Stimulated activated naive CD8-positive, alpha-beta T cell treated with anti-CD3 and anti-CD28 coated beads, Interleukin-15, Interleukin-2, amounts not matched to agents 100 ng/mL and 50 ng/mL, for 24 hours (primary cell): ENCODE data around the gene UNCX.
"Not testable (repeated sequence)": the region's sequence is repeated elsewhere in the genome, so short reads cannot be mapped to it uniquely, and the experiment has no call there.

ENCODE experiments used
- H3K27ac Mint-ChIP-seq: one replicate; pipeline ENCODE4 v1.8.0; 2021; ENCODE audit warnings: mild to moderate bottlenecking, mixed read lengths
- H3K27me3 Mint-ChIP-seq: one replicate; pipeline ENCODE4 v1.8.0; 2021; ENCODE audit warnings: mixed read lengths
- H3K36me3 Mint-ChIP-seq: one replicate; pipeline ENCODE4 v1.8.0; 2021; ENCODE audit warnings: low read depth, mixed read lengths
- H3K4me1 Mint-ChIP-seq: one replicate; pipeline ENCODE4 v1.8.0; 2021; ENCODE audit warnings: low read depth, mixed read lengths
- H3K4me3 Mint-ChIP-seq: one replicate; pipeline ENCODE4 v1.8.0; 2021; ENCODE audit warnings: mild to moderate bottlenecking, mixed read lengths
- H3K9me3 Mint-ChIP-seq: one replicate; pipeline ENCODE4 v1.8.0; 2021; ENCODE audit warnings: mixed read lengths

Gene UNCX

DNA sequence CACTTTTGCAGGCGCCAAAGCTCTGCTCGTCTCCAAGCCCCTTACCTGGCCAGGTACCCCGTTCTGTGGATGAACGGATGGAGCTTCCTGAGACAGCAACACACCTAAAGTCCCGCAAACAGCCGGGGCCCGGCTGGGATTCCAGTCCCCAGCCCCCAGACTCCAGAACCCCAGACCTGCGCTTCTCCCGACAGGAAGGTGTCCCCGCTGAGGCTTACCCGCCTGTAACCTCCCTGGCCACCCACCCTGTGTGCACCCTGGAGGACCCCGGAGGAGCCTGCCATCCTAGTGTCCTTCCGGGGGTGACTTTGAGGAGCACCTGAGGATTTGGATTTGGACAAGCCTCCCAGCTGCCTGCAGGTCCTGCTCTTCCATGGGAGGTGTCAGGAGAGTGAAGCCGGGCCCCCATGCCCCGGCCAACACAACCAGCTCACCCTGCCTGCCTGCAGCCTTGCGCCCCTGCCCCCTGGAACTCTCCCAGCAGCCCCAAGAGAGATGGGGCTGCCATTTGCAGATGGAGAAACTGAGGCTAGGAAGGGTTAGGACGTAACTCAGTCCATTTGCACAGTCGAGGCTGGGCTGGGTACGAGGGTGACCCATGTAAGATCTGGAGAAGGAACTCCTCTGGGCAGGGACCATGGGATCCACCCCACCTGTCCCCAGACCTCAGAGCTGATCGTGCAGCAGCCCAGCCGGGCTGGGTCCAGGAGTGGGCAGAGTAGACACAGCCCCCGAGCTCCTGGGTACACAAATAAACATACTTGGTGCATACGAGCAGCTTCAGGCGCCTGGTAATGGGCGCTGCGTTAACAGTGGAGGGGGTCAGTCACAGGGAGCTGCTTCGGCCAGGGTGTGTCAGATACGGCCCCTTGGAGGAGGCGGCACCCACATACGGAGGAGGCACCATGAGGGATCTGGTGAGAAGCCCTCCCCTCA lies 31.9 kb downstream of the UNCX start:
- Mint-ChIP-seq H3K9me3 (no peaks in the 10 kb centered on the region), H3K4me1 (no peaks in the 10 kb centered on the region), H3K27ac (no peak overlapping the region), H3K4me3 (no peak overlapping the region), H3K27me3 (peaks cover 22% of the 10 kb centered on the region), H3K36me3 (no peaks in the 10 kb centered on the region)

DNA sequence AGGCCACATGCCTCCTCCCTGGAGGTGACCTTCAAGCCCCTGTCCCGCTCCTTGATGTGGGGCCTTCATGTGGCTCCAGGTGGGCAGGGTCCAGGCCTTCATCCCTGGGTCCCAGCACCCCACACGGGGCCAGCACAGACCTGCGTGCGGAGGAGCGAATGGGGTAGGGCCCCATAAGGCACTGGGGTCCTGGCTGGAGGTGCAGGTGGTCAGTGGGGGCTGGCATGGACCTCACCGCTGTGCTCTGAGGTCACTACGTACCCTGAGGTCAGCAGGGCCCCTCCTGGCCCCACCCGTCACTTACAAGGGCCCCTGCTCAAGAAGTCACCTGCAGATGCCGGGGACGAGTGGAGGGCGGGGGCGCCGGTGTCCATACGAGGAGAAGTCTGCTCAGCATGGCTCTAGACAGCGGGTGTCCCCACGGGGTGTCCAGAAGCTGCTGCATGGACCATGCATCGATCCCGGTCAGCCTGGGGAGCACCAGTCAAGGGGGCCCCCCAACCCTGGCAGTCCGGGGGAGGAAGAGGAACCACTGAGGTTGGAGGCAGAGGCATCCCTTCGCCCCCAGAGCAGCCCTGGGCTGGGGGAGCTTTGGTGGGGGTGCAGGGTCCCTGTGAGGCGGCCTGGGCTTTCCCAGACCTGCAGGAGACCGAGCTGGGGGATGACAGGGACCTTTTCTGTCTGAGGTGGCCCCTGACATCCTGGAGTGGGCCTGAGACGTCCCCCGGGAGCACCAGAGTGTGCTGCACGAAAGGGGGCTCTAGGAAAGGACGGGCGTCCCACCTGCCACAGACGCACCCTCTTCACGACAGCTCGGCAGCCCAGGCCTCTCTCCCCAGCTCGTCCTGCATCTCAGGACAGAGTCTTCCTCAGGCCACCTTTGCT lies 34.6 kb downstream of the UNCX start:
- no peaks in the 10 kb centered on the region for H3K36me3 Mint-ChIP-seq
- no peaks in the 10 kb centered on the region for H3K9me3 Mint-ChIP-seq
- no peaks in the 10 kb centered on the region for H3K4me1 Mint-ChIP-seq
- H3K4me3 Mint-ChIP-seq: no peak overlapping the region
- peaks cover 21% of the 10 kb centered on the region for H3K27me3 Mint-ChIP-seq
- H3K27ac Mint-ChIP-seq: no peak overlapping the region

DNA sequence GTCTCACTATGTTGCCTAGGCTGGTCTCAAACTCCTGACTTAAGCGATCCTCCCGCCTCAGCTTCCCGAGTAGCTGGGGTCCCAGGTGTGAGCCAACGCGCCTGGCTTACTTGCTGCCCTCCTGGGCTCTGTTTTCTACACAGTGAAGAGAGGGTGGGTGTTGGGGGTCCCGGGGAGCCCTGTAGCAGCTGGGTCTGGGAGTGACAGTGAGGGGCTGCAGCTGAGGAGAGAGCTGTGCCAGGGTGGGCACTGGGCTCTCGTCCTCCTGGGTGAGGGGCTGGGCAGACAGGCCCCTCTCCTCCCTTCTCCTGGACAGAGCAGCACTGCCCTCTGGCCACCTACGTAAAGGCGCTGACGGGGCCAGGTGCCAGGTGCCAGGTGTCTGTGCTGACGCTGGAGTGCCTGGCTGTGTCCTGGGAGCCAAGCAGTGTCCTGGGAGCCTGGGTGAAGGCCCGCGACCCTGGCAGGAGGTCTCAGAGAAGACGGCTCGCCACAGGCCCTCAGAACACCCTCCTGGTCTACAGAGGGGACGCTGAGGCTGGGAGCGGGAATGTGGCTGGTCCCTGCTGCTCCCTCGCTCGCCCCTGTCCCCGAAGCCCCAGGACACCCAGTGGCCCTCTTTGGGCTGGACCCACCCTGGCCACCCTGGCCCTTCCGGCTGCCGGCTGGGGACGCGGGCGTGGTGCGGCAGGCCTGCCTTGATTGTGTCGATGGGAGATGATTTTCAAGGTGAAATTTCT lies 35.6 kb downstream of the UNCX start:
- H3K4me3 Mint-ChIP-seq: no peak overlapping the region
- peaks cover 21% of the 10 kb centered on the region for H3K27me3 Mint-ChIP-seq
- H3K36me3 Mint-ChIP-seq: no peaks in the 10 kb centered on the region
- H3K27ac Mint-ChIP-seq: no peak overlapping the region
- no peaks in the 10 kb centered on the region for H3K4me1 Mint-ChIP-seq
- H3K9me3 Mint-ChIP-seq: no peaks in the 10 kb centered on the region

DNA sequence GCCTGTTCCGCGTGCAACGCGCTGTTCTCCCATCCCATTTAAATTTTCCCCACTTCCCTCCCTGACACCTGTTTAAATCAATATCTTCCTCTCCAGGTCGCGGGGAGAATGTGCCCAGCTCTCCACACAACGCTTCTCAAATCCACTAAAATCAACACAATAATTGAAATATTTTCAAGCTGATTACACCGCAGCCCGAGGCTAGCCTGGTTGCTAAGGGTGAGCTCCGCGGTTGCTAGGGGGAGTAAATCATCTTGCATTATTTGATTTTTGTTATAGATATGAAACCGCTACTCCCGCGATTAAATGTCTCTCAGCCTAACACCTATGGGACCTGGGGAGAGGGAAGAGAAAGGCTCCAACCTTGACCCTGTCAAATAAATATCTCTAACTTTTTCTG lies 36.2 kb downstream of the UNCX start:
- no peak overlapping the region for H3K4me3 Mint-ChIP-seq
- H3K9me3 Mint-ChIP-seq: no peaks in the 10 kb centered on the region
- no peaks in the 10 kb centered on the region for H3K4me1 Mint-ChIP-seq
- no peaks in the 10 kb centered on the region for H3K36me3 Mint-ChIP-seq
- H3K27me3 Mint-ChIP-seq: peaks cover 21% of the 10 kb centered on the region
- no peak overlapping the region for H3K27ac Mint-ChIP-seq

DNA sequence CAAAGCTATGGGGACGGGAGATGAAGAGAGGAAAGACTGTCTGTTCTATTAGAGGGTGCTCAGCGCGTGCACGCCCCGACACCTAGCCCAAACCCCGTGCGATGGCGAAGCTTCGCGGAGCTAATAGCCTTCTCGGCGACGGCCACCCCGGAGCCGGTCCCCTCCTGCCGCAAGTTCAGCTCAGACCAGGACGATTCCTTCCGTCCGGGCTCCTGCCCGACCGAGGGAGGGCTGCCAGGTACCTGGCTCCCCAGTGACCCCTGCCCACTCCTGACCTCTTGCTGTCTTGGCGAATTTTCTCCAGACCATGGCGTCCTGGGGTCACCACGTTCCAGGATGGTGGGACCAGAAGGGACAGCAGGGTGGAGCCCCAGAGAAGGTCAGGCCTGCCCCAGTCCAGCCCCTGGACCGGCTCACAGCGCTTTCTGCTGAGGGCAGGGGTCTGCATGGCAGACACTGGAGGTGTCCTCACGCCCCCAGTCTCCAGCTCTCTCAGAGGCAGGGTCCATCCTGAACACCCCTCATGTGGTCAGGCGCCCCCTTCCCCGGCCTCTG lies 36.7 kb downstream of the UNCX start:
- Mint-ChIP-seq H3K27me3 (peaks cover 21% of the 10 kb centered on the region), H3K27ac (no peak overlapping the region), H3K9me3 (no peaks in the 10 kb centered on the region), H3K4me1 (no peaks in the 10 kb centered on the region), H3K36me3 (no peaks in the 10 kb centered on the region), H3K4me3 (no peak overlapping the region)

DNA sequence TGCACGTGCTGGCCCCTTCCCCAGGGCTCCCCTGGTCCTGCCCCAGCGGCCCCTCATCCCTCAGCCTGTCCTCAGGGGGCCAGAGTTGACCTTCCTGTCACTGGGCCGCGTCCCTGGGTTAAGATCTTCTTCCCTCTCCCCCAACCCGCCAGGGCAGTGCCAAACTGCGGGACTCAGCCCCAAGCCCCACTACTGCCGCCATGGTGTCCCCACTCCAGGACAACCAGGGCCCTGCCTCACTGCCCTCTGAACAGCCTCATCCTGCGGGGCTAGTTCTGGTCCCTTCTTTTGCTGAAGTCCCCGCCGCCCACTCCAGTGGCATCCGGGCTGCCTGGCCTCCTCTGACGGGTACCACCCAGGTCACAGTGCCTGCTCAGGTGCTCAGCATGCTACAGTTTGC lies 37.5 kb downstream of the UNCX start:
- no peak overlapping the region for H3K4me3 Mint-ChIP-seq
- H3K9me3 Mint-ChIP-seq: no peaks in the 10 kb centered on the region
- H3K36me3 Mint-ChIP-seq: no peaks in the 10 kb centered on the region
- H3K27ac Mint-ChIP-seq: no peak overlapping the region
- H3K27me3 Mint-ChIP-seq: peaks cover 15% of the 10 kb centered on the region
- H3K4me1 Mint-ChIP-seq: no peaks in the 10 kb centered on the region

DNA sequence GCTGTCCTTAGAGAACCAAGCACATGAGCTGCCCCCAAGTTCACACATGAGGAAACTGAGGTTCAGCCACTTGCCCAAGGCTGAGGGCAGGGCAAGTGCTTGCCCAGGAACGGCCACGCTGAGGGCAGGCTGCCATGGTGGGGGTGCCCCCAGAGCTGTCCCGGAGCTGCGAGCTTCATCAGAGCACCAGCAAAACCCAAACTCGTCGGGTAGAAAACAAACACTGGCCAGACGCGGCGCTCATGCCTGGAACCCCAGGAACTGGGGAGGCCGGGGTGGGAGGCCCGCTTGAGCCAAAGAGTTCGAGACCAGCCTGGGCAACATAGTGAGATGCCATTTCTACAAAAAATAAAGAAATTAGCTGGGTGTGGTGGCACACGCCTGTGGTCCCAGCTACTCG lies 38.4 kb downstream of the UNCX start:
- Mint-ChIP-seq H3K27ac (no peak overlapping the region), H3K27me3 (peaks cover 9% of the 10 kb centered on the region), H3K4me3 (no peak overlapping the region), H3K4me1 (no peaks in the 10 kb centered on the region), H3K9me3 (no peaks in the 10 kb centered on the region), H3K36me3 (no peaks in the 10 kb centered on the region)

DNA sequence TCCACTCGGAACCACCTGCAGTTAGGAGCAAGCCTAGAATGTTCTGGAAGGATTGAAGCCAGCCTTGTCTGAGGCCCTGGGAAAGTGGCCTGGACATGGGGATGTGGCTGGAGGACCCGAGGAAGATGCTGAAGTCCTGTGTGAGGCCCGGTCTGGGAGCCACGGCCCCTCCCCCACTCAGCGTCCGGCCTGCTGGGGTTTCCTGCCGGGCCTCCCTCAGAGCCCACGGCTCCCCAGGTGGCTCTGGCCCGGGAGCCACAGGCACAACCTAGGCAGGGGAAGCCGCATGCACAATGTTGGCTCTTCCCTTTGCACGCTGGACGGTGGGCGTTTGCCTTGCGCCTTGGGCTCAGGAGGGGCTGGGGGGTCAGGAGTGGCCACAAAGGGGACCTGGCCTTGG lies 39.0 kb downstream of the UNCX start:
- Mint-ChIP-seq H3K27me3 (peaks cover 4% of the 10 kb centered on the region), H3K4me1 (no peaks in the 10 kb centered on the region), H3K36me3 (no peaks in the 10 kb centered on the region), H3K9me3 (no peaks in the 10 kb centered on the region), H3K4me3 (no peak overlapping the region), H3K27ac (no peak overlapping the region)

DNA sequence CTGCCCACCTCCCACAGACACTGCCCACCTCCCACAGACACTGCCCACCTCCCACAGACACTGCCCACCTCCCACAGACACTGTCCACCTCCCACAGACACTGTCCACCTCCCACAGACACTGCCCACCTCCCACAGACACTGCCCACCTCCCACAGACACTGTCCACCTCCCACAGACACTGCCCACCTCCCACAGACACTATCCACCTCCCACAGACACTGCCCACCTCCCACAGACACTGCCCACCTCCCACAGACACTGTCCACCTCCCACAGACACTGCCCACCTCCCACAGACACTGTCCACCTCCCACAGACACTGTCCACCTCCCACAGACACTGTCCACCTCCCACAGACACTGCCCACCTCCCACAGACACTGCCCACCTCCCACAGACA lies 39.5 kb downstream of the UNCX start:
- H3K4me3 Mint-ChIP-seq, H3K4me1 Mint-ChIP-seq, H3K27ac Mint-ChIP-seq, H3K36me3 Mint-ChIP-seq, H3K27me3 Mint-ChIP-seq, H3K9me3 Mint-ChIP-seq: not testable (repeated sequence)

DNA sequence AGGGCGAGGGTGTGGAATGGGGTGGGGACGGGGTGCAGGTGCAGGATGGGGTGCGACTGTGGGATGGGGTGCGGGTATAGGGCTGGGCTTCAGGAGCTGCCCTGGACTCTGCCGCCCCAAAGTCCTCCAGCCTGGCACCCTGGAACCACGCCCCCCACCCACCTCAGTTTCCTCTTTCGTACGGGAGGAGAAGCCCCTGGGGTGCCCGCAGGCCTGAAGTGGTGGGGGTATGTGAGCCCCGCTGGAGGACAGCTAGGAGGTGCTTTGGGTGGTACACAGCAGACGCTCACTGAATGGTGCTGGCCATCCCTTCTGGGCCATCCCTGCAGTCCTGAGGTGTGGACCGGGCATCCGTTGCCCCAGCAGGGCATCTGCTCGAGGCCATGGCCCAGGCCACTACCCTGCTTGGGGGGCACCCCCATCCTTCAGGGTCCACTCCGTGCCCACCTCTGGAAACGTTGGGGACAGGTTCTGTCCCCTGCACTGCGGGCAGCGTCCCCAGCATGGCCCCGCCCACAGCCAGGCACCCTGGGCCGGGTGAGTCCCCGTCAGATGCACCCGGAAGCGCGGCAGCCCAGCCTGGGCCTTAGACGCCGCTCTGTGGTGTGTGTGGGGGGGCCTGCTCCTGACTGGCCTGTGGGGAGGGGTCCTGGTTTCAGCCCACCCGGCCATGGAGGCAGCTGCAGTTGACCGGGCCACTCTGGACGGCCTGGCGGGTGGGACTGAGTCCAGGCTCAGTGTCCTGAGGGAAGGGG lies 41.6 kb downstream of the UNCX start:
- Mint-ChIP-seq H3K27ac (no peak overlapping the region), H3K4me1 (no peaks in the 10 kb centered on the region), H3K4me3 (no peak overlapping the region), H3K27me3 (peaks cover 15% of the 10 kb centered on the region), H3K36me3 (no peaks in the 10 kb centered on the region), H3K9me3 (peaks cover 3% of the 10 kb centered on the region)

DNA sequence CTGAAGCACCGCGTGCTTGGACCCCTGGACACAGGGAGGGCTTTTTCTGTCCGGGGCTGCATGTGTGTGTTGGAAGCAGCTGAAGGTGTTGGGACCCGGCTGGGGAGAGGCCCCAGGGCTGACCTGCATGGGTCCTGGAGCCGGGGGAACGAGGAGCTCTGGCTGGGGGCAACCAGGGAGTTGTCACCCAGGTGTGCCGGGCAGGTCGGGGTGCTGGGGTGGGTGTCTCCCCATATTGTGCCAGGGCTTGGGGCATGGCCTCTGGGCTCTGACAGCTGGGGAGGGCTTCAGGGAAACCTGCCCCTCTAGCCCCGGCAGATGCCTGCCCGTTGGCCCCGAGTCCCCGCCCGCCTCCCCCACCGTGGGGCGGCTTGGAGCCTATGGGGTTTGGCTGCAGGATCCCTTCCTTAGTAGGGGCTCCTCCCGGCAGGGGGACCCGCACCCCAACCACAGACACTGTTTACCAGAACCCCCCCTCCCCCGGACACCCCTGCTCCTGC lies 42.3 kb downstream of the UNCX start:
- Mint-ChIP-seq H3K36me3 (no peaks in the 10 kb centered on the region), H3K4me1 (no peaks in the 10 kb centered on the region), H3K4me3 (no peak overlapping the region), H3K9me3 (peaks cover 4% of the 10 kb centered on the region), H3K27ac (no peak overlapping the region), H3K27me3 (peaks cover 15% of the 10 kb centered on the region)

DNA sequence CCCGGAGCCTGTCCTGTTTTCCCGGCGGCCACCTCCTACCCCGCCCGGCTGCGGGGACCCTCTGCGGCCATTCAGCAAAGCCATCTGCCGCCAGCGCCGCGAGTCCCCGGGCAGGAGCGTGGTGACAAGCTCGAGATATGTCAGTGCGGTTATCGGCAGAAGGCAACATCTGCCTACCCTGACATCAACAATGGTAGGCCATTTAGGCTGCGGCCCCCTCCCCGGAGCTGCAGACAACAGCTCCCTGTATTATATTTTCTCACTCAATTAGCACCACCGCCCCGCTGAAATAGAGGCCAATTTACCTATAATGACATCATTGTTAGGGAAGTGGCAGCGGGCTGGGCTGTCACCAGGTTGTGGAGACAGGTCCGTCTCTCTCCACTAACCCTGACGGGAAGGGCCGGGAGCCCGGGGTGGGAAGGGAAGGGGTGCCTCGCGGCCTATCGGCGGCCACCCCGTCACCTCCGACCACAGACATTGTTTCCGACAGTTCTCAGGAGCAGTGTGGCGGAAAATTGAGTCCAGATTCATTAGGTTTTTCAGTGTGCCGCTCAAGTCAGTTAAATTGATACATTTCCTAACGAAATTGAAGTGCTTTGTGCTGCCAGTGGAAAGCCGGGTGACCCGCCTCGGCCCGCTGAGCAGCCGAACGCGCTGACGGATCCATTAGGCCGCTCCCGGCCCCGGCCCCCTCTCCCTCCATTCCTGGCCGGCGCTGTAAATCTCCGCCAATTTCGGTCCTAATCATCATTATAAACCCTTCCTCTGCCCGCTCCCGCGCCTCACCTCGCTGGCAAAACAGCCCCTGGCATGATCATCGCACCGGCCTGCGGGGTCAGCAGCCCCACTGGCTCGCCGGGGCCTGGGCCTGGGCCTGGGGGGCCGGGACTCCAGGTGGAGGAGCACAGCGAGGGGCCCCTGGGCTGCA lies 43.0 kb downstream of the UNCX start:
- H3K4me1 Mint-ChIP-seq: no peaks in the 10 kb centered on the region

DNA sequence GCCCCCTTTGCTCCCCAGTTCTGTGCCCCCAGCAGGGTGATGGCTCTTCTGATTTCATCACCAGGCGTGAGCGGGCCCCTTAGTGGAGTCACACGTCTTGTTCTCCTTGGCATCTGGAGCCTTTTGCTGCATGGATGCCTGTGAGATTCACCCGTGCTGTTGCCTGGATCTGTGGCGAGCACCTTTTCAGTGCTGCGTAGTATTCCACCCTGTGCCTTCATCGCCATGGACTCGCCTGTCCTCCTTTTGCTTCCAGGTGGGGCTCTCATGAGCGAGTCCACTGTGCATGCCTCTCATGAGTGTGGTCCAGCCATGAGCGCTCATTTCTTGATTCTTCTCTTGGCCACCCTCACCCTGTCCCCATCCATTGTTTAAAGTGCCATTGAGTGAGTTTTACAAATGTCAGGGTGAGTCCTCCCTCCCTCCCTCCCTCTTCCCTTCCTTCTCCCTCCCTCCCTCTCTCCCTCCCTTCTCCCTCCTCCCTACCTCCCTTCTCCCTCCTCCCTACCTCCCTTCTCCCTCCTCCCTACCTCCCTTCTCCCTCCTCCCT lies 44.0 kb downstream of the UNCX start:
- Mint-ChIP-seq H3K4me3 (no peak overlapping the region), H3K27me3 (peaks cover 12% of the 10 kb centered on the region), H3K4me1 (no peaks in the 10 kb centered on the region), H3K36me3 (no peaks in the 10 kb centered on the region), H3K9me3 (peaks cover 9% of the 10 kb centered on the region), H3K27ac (no peak overlapping the region)

More for the DNA sequence above, 43.0 kb downstream of the UNCX start:
- no peak overlapping the region for H3K4me3 Mint-ChIP-seq
- peaks cover 9% of the 10 kb centered on the region for H3K9me3 Mint-ChIP-seq
- H3K27ac Mint-ChIP-seq: no peak overlapping the region
- peaks cover 15% of the 10 kb centered on the region for H3K27me3 Mint-ChIP-seq
- H3K36me3 Mint-ChIP-seq: no peaks in the 10 kb centered on the region
